Adrenal gland (tissue), 19 donors: ENCODE data around the gene ARHGAP35. TPM values are rescaled to one million over a fixed set of nuclear protein-coding genes. Genes with fewer than 3 reads are reported as not detected.

Source experiments
- DNase-seq, 7 donors: peaks; one replicate each; pipeline ENCODE4 v3.0.0-alpha.2; 2019 to 2020
- H3K27ac ChIP-seq, 5 donors: fragments of 200-600 bp; sonication (generic) in 4 of 5; 1 replicate in 3 of 5; 2 replicates in 2 of 5; pipeline versions ENCODE4 v1.5.1 to v1.8.0; 2016 to 2020; ENCODE audit warnings: mild to moderate bottlenecking in 1 of 5
- H3K27me3 ChIP-seq: fragments of 200-600 bp; 2 replicates; pipeline ENCODE4 v1.8.0; 2021
- H3K36me3 ChIP-seq, 2 donors: fragments of 200-600 bp; replicated peaks in 1 of 2; 1 replicate in 1 of 2; 2 replicates in 1 of 2; pipeline versions ENCODE4 v1.5.1 to v1.8.0; 2018 to 2022
- H3K4me1 ChIP-seq, 2 donors: fragments of 200-600 bp; replicated peaks in 1 of 2; 1 replicate in 1 of 2; 2 replicates in 1 of 2; pipeline versions ENCODE4 v1.5.1 to v1.8.0; 2018 to 2021
- H3K4me3 ChIP-seq, 4 donors: fragments of 200-600 bp; sonication (generic) in 3 of 4; one replicate each; pipeline ENCODE4 v1.5.1; 2016 to 2018
- H3K9me3 ChIP-seq, 3 donors: fragments of 200-600 bp; sonication (generic) in 1 of 3; replicated peaks in 1 of 3; 1 replicate in 2 of 3; 2 replicates in 1 of 3; pipeline versions ENCODE4 v1.5.1 to v1.8.0; 2016 to 2021
- POLR2A ChIP-seq, 2 donors: fragments of 450-650 bp; IDR thresholded peaks; one replicate each; pipeline ENCODE4 v1.6.1; 2017; ENCODE audit warnings: antibody characterized with exemption in 2 of 2, mild to moderate bottlenecking in 2 of 2, moderate library complexity in 1 of 2
- WGBS, 4 donors: extraction: QIAGEN DNeasy Blood & Tissue Kit in 2 of 4; methylation state at CpG; one replicate each; pipeline versions ENCODE4 v1.1.5 to v1.1.7; 2013 to 2017; 5-methylcytosine and 5-hydroxymethylcytosine counted together
- intact Hi-C, 2 donors: fragments of 100-400 bp; cut with DNase I; formaldehyde crosslinking; loops; one replicate each; pipeline versions ENCODE4 v1.14.1 to v1.15.0; 2022 to 2023
- long read RNA-seq, 10 donors: library from polyadenylated mRNA in 3 of 10; unstranded in 2 of 10; stranded (forward) in 1 of 10; transcript quantifications; one replicate each; pipeline ENCODE4 v2.0.0 and lab custom pipeline, GENCODE V29; 2021 to 2026
- polyA plus RNA-seq, 3 donors: library from polyadenylated mRNA; stranded (reverse); fragments of 200-250 nt in 2 of 3; fragments of 350-450 nt in 1 of 3; fragmentation: Illumina TruSeq in 1 of 3; extraction: RNeasy Lipid Tissue Mini Kit (QIAGEN cat#74804) in 1 of 3; gene quantifications; one replicate each; pipeline ENCODE4 v1.2.3, GENCODE V29; 2013 to 2014
- total RNA-seq, 9 donors: library from RNA; depleted of rRNA in 4 of 9; stranded (reverse); fragments of >200 nt in 4 of 9; fragments of 120-200 nt in 1 of 9; fragmentation: NEBNext Ultra II Directional in 1 of 9; extraction: Animal tissue kit (Norgen Biotek cat#: 25700) in 1 of 9; gene quantifications; one replicate each; pipeline versions ENCODE4 v1.1.0 to v1.2.4, GENCODE V29; 2013 to 2023
- TF ChIP-seq, protein P1 (sequence below), 6 experiments: fragments of 450-650 bp in 4 of 6; fragments of 200-600 bp in 2 of 6; sonication (generic) in 1 of 6; IDR thresholded peaks; 1 replicate in 5 of 6; 2 replicates in 1 of 6; pipeline versions ENCODE4 v1.5.1 to v1.8.0; 2016 to 2021; ENCODE audit warnings: antibody characterized with exemption in 6 of 6, mild to moderate bottlenecking in 2 of 6, moderate library complexity in 1 of 6
- donor health status: healthy with polysubstance abuse.
- donor health status: Bipolar disorder and iron deficiency.
- donor health status: DM: yes; HTN: yes; CAD: no.
- donor health status: DM: no; HTN: no; CAD: no.
- donor health status: DM: no; HTN: no; CAD: no.
- donor health status: DM: yes; HTN: yes; CAD: no.

ARHGAP35 gene
- total RNA-seq = 10 to 100 TPM; 27.0 to 48.3 (median 40.3) TPM
- polyA plus RNA-seq = 10 to 100 TPM in 2 of 3 donors, 1 to 10 TPM in 1; 7.0 to 24.1 (median 22.3) TPM
- long read RNA-seq, donor 1, full-length matches to known transcripts = 5 of 5 reads
- long read RNA-seq, donor 1, partial matches to known transcripts = 0 of 5 reads
- long read RNA-seq, donor 1, other reads (novel, unspliced or antisense) = 0 of 5 reads
- long read RNA-seq, donor 2, full-length matches to known transcripts = 4 of 28 reads
- long read RNA-seq, donor 2, partial matches to known transcripts = 24 of 28 reads
- long read RNA-seq, donor 2, other reads (novel, unspliced or antisense) = 0 of 28 reads
- long read RNA-seq, donor 3, full-length matches to known transcripts = 6 of 6 reads
- long read RNA-seq, donor 3, partial matches to known transcripts = 0 of 6 reads
- long read RNA-seq, donor 3, other reads (novel, unspliced or antisense) = 0 of 6 reads
- long read RNA-seq, donor 4, partial matches to known transcripts = 2 of 2 reads
- long read RNA-seq, donor 4, other reads (novel, unspliced or antisense) = 0 of 2 reads
- long read RNA-seq, donor 5, partial matches to known transcripts = 0 of 17 reads
- long read RNA-seq, donor 5, other reads (novel, unspliced or antisense) = 17 of 17 reads
- long read RNA-seq, donor 6, partial matches to known transcripts = 0 of 7 reads
- long read RNA-seq, donor 6, other reads (novel, unspliced or antisense) = 7 of 7 reads
- long read RNA-seq, donor 7, full-length matches to known transcripts = 4 of 4 reads
- long read RNA-seq, donor 7, partial matches to known transcripts = 0 of 4 reads
- long read RNA-seq, donor 7, other reads (novel, unspliced or antisense) = 0 of 4 reads
- long read RNA-seq, donor 8, full-length matches to known transcripts = 8 of 8 reads
- long read RNA-seq, donor 8, partial matches to known transcripts = 0 of 8 reads
- long read RNA-seq, donor 8, other reads (novel, unspliced or antisense) = 0 of 8 reads
- long read RNA-seq, donor 9, full-length matches to known transcripts = 6 of 6 reads
- long read RNA-seq, donor 9, partial matches to known transcripts = 0 of 6 reads
- long read RNA-seq, donor 9, other reads (novel, unspliced or antisense) = 0 of 6 reads
- long read RNA-seq, donor 10, full-length matches to known transcripts = 13 of 84 reads
- long read RNA-seq, donor 10, partial matches to known transcripts = 71 of 84 reads
- long read RNA-seq, donor 10, other reads (novel, unspliced or antisense) = 0 of 84 reads

GRCh38 chr19:46860846-46861690 lies at the start of gene ARHGAP35:
TSS of gene ARHGAP35 (plus strand) at chr19:46860997. CDS start at chr19:46918676, 57,679 bp downstream.
- peak in 4 of 7 donors; percentile 33 to 52 (median 42) for DNase-seq
- Histone ChIP-seq H3K4me1 (peaks cover 43 to 51% of the 10 kb centered on the region in 2 donors), H3K27ac (peak within 1 kb of the TSS; percentile 91 to 100 (median 99)), H3K27me3 (no peaks in the 10 kb centered on the region), H3K4me3 (peak within 1 kb of the TSS; percentile 42 to 99 (median 52)), H3K36me3 (no peaks in the 10 kb centered on the region), H3K9me3 (no peaks in the 10 kb centered on the region)
- intact Hi-C loops = loop anchor here in 1 of 2 donors (5.0 kb wide), 1 partner anchor 36 kb away; no protein-coding TSS in a partner anchor
- 0 to 2% (median 0%) methylated on average over 4 to 62 of the region's 91 CpGs for WGBS, 4 donors
- TF ChIP-seq, protein P1, sequence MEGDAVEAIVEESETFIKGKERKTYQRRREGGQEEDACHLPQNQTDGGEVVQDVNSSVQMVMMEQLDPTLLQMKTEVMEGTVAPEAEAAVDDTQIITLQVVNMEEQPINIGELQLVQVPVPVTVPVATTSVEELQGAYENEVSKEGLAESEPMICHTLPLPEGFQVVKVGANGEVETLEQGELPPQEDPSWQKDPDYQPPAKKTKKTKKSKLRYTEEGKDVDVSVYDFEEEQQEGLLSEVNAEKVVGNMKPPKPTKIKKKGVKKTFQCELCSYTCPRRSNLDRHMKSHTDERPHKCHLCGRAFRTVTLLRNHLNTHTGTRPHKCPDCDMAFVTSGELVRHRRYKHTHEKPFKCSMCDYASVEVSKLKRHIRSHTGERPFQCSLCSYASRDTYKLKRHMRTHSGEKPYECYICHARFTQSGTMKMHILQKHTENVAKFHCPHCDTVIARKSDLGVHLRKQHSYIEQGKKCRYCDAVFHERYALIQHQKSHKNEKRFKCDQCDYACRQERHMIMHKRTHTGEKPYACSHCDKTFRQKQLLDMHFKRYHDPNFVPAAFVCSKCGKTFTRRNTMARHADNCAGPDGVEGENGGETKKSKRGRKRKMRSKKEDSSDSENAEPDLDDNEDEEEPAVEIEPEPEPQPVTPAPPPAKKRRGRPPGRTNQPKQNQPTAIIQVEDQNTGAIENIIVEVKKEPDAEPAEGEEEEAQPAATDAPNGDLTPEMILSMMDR (IDR thresholded peaks at IDR 0.05) = no peak
- TF ChIP-seq POLR2A (IDR thresholded peaks at IDR 0.05) = no peak

GRCh38 chr19:46812977-46813838 lies 47.6 kb upstream of the ARHGAP35 start:
- TF ChIP-seq, protein P1 (IDR thresholded peaks at IDR 0.05) = no peak
- TF ChIP-seq POLR2A (IDR thresholded peaks at IDR 0.05) = no peak
- Histone ChIP-seq H3K4me1 (peaks cover 0 to 5% of the 10 kb centered on the region in 2 donors), H3K4me3 (no peak overlapping the region), H3K27me3 (no peaks in the 10 kb centered on the region), H3K27ac (peak overlapping the region in 4 of 5 donors; percentile 7 to 89 (median 36)), H3K36me3 (no peaks in the 10 kb centered on the region), H3K9me3 (no peaks in the 10 kb centered on the region)
- intact Hi-C loops = no loop called here
- WGBS, 4 donors = 55 to 74% (median 70%) methylated on average over 21 to 24 of the region's 24 CpGs
- DNase-seq = peak in 4 of 7 donors; percentile 15 to 66 (median 32)

DNA sequence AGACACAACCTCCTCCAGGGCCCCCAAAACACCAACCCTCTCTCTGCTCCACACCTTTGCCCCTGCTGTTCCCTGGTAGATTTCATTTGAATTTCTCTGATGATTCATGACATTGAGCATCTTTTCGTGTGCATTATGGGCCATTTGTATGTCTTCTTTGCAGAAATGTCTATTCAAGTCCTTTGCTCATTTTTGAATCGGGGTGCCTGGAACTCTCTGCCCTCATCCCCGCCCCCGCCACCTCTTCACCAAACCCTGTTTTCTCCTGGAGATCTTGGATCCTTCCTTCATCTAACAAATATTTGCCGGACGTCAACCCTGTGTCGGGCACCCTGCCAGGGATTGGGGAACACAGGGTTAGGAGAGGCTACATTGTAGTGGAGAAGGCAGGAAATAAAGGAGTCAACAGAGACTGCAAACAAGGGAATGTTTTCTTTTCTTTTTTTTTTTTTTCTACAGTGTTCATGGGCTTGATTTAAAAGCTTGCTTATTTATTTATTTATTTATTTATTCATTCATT lies 46.9 kb upstream of the ARHGAP35 start:
- intact Hi-C loops = no loop called here
- H3K27me3 ChIP-seq = no peaks in the 10 kb centered on the region
- peaks cover 0 to 5% of the 10 kb centered on the region in 2 donors for H3K4me1 ChIP-seq
- 43 to 63% (median 53%) methylated on average over 7 of the region's 7 CpGs for WGBS, 4 donors
- TF ChIP-seq, protein P1 (IDR thresholded peaks at IDR 0.05) = no peak
- no peak for TF ChIP-seq POLR2A (IDR thresholded peaks at IDR 0.05)
- no peaks in the 10 kb centered on the region for H3K9me3 ChIP-seq
- no peaks in the 10 kb centered on the region for H3K36me3 ChIP-seq
- peak overlapping the region in 4 of 5 donors; percentile 7 to 89 (median 36) for H3K27ac ChIP-seq
- no peak overlapping the region for H3K4me3 ChIP-seq
- DNase-seq = peak; percentile 59 to 88 (median 62)
